ENCODE results near the gene ETDC. TPM values are rescaled to one million over a fixed set of nuclear protein-coding genes. Genes with fewer than 3 reads are reported as not detected.
"Not testable (repeated sequence)": the region's sequence is repeated elsewhere in the genome, so short reads cannot be mapped to it uniquely, and the experiment has no call there.

Gene ETDC
- not detected for total RNA-seq

DNA sequence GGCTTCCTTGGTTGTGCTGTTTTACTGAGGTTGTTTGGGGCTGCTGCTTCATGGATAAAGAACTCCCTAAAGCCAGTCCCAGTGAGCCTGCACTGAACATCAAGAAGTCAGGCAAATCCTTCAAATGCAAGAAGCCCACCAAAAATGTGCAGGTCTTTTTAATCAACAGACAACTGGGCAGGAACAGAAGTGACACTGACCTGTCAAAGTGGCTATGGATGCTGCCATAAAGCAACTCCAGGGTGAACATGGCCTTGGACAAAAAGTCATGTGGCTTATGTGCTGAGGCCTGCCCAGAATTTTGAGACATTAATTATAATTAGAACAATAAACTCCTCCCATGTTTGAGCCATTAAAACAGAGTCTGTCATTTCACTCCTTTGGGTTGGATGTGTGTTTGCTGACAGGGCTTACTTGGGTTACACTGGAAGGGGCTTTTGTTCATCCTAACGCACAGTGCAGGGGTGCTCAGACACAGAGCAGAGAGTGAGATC, at the start of gene ETDC:
ETDC (plus strand) TSS at position 51 of the 494 bp plus-strand sequence; CDS start at position 51, 0 bp downstream.
- Histone ChIP-seq H3K4me3 (no peak within 1 kb of the TSS), H3K27me3 (no peaks in the 10 kb centered on the region), H3K4me1 (no peaks in the 10 kb centered on the region), H3K36me3 (no peaks in the 10 kb centered on the region), H3K9me3 (no peaks in the 10 kb centered on the region), H3K27ac (no peak within 1 kb of the TSS)
- TF ChIP-seq, protein P1, sequence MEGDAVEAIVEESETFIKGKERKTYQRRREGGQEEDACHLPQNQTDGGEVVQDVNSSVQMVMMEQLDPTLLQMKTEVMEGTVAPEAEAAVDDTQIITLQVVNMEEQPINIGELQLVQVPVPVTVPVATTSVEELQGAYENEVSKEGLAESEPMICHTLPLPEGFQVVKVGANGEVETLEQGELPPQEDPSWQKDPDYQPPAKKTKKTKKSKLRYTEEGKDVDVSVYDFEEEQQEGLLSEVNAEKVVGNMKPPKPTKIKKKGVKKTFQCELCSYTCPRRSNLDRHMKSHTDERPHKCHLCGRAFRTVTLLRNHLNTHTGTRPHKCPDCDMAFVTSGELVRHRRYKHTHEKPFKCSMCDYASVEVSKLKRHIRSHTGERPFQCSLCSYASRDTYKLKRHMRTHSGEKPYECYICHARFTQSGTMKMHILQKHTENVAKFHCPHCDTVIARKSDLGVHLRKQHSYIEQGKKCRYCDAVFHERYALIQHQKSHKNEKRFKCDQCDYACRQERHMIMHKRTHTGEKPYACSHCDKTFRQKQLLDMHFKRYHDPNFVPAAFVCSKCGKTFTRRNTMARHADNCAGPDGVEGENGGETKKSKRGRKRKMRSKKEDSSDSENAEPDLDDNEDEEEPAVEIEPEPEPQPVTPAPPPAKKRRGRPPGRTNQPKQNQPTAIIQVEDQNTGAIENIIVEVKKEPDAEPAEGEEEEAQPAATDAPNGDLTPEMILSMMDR (IDR thresholded peaks at IDR 0.05): no peak
- TF ChIP-seq POLR2A (IDR thresholded peaks at IDR 0.05) (no peak), POLR2AphosphoS5 (IDR thresholded peaks at IDR 0.05; ENCODE audit: insufficient read depth in 1 of 2, low read depth in 1 of 2) (no peak)
- DNase-seq (ENCODE audit: extremely low spot score in 2 of 2): no peak
- intact Hi-C loops (cut with DNase I): no loop called here

DNA sequence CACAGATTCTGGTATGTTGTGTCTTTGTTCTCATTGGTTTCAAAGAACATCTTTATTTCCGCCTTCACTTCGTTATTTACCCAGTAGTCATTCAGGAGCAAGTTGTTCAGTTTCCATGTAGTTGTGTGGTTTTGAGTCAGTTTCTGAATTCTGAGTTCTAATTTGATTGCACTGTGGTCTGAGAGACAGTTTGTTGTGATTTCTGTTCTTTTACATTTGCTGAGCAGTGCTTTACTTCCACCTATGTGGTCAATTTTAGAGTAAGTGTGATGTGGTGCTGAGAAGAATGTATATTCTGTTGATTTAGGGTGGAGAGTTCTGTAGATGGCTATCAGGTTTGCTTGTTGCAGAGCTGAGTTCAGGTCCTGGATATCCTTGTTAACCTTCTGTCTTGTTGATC, 48.3 kb upstream of the ETDC start:
- DNase-seq (ENCODE audit: extremely low spot score in 2 of 2); H3K27ac ChIP-seq; H3K4me3 ChIP-seq; H3K27me3 ChIP-seq; H3K4me1 ChIP-seq; H3K9me3 ChIP-seq; H3K36me3 ChIP-seq; intact Hi-C loops (cut with DNase I): not testable (repeated sequence)

DNA sequence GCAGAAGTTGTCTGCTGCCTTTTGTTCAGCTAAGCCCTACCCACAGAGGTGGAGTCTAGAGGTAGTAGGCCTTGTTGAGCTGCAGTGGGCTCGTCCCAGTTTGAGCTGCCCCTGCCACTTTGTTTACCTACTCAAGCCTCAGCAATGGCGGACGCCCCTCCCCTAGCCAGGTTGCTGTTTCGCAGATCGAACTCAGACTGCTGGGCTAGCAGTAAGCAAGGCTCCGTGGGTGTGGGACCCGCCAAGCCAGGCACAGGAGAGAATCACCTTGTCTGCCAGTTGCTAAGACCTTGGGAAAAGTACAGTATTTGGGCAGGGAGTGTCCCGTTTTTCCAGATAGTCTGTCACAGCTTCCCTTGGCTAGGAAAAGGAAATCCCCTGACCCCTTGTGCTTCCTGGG, 45.9 kb upstream of the ETDC start:
- DNase-seq (ENCODE audit: extremely low spot score in 2 of 2); H3K4me3 ChIP-seq; intact Hi-C loops (cut with DNase I); H3K4me1 ChIP-seq; H3K36me3 ChIP-seq; H3K27ac ChIP-seq; H3K27me3 ChIP-seq; H3K9me3 ChIP-seq: not testable (repeated sequence)

DNA sequence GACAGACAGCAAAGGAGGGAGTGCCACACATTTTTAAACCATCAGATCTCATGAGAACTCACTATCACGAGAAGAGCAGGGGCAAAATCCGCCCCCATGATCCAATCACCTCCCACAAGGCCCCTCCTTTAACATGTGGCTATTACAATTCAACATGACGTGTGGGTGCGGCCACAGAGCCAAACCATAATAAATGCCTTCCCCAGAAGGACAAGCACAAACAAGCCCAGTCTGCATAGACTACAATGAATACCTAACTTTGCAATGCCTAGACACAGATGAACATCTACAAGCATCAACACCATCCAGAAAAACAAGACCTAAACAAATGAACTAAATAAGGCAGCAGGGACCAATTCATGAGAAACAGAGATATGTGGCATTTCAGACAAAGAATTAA, 45.1 kb upstream of the ETDC start:
- no peak overlapping the region for H3K4me3 ChIP-seq
- H3K9me3 ChIP-seq: no peaks in the 10 kb centered on the region
- H3K27me3 ChIP-seq: no peaks in the 10 kb centered on the region
- H3K27ac ChIP-seq: no peak overlapping the region
- H3K36me3 ChIP-seq: no peaks in the 10 kb centered on the region
- DNase-seq (ENCODE audit: extremely low spot score in 2 of 2): no peak
- H3K4me1 ChIP-seq: no peaks in the 10 kb centered on the region
- intact Hi-C loops (cut with DNase I): no loop called here
- no peak for TF ChIP-seq POLR2AphosphoS5 (IDR thresholded peaks at IDR 0.05; ENCODE audit: insufficient read depth in 1 of 2, low read depth in 1 of 2)
- TF ChIP-seq, protein P1 (IDR thresholded peaks at IDR 0.05): no peak

DNA sequence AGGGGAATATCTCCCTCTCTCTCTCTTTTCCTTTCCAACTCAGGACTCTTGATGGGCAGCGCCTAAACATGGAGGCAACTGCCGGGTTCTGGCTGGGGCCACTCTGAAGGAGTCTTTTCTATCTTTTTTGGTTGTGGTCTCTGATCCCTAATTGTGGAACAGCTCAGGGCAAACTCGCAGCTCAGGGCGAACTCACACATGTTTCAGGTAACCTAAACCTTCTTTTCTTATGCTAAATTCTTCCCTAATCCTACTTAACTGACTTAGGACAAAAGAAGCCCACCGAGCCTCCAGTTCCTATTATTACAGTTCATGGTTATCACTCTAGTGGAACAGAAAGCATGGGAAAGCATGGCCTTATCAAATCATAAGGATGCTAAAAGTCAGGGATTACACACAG, 36.1 kb upstream of the ETDC start:
- Histone ChIP-seq H3K9me3 (no peaks in the 10 kb centered on the region), H3K36me3 (no peaks in the 10 kb centered on the region), H3K27me3 (no peaks in the 10 kb centered on the region), H3K4me3 (no peak overlapping the region), H3K4me1 (no peaks in the 10 kb centered on the region), H3K27ac (no peak overlapping the region)
- no peak for DNase-seq (ENCODE audit: extremely low spot score in 2 of 2)
- TF ChIP-seq POLR2A (IDR thresholded peaks at IDR 0.05) (no peak), POLR2AphosphoS5 (IDR thresholded peaks at IDR 0.05; ENCODE audit: insufficient read depth in 1 of 2, low read depth in 1 of 2) (no peak)
- TF ChIP-seq, protein P1 (IDR thresholded peaks at IDR 0.05): no peak
- intact Hi-C loops (cut with DNase I): no loop called here

DNA sequence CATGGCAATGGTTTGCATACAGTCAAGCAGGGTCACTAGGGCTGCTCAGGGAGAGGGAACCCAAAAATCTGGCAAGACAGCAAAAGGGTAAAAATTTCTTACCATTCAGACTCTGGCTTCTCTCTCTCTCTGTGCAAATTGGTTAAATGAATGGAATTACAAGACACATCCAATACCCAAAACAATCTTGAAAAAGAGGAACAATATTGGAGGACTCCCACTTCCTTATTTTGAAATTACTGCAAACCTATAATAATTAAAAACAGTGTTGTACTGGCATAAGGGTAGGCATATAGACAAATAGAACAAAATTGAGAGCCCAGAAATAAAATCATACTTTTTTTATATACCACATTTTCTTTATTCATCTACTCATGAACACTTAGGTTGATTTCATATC, 33.3 kb upstream of the ETDC start:
- H3K9me3 ChIP-seq: peaks cover 11% of the 10 kb centered on the region

More for the DNA sequence above, 33.3 kb upstream of the ETDC start:
- intact Hi-C loops (cut with DNase I): no loop called here
- no peaks in the 10 kb centered on the region for H3K36me3 ChIP-seq
- no peaks in the 10 kb centered on the region for H3K27me3 ChIP-seq
- TF ChIP-seq POLR2AphosphoS5 (IDR thresholded peaks at IDR 0.05; ENCODE audit: insufficient read depth in 1 of 2, low read depth in 1 of 2) (no peak), POLR2A (IDR thresholded peaks at IDR 0.05) (no peak)
- TF ChIP-seq, protein P1 (IDR thresholded peaks at IDR 0.05): no peak
- no peaks in the 10 kb centered on the region for H3K4me1 ChIP-seq
- DNase-seq (ENCODE audit: extremely low spot score in 2 of 2): no peak
- H3K4me3 ChIP-seq: no peak overlapping the region
- no peak overlapping the region for H3K27ac ChIP-seq

Measured in vagina (tissue), 2 donors.